ENCODE results near the gene ENDOU.

- peak; percentile 47 for TF ChIP-seq CTCF (conservative IDR thresholded peaks at IDR 0.05; ENCODE audit: low read length)
- TF ChIP-seq EZH2phosphoT487 (IDR thresholded peaks at IDR 0.05; ENCODE audit: borderline replicate concordance, low read depth, low read length): no peak
These were observed 48.0 kb upstream of the ENDOU start, which contains the start of gene SLC48A1 for GRCh38 chr12:47773062-47773857.
